ENCODE data around the gene BEST2.
"Not testable (repeated sequence)": the region's sequence is repeated elsewhere in the genome, so short reads cannot be mapped to it uniquely, and the experiment has no call there.

BEST2 gene

DNA sequence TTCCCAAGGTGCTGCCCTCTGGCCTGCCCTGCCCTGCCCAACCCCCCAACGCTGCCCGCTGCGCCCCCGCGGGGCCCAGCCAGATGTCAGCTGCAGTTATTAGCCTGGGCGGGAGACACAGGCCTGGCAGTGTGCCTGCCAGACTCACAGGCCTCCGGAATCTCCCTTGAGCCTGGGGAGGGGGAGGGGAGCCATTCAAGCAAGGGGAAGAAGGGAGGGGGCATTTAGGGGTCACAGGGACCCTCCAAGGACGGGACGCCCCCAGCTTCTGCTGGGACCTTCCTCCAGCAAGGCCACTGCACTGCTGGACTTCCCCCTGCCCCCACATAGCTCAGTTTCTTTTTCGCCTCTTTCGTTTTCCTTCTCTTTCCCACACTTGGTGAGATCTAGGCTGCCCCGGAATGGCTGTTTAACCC lies 37.1 kb downstream of the BEST2 start:
- peak; percentile 27 to 33 for DNase-seq

- no peak for DNase-seq
Observed at GRCh38 chr19:12789098-12789903, 37.7 kb downstream of the BEST2 start.

- peak; percentile 89 to 93 for DNase-seq
Observed at GRCh38 chr19:12789904-12790619, 38.5 kb downstream of the BEST2 start.

GRCh38 chr19:12790628-12791344 lies 39.2 kb downstream of the BEST2 start:
- no peak for DNase-seq

GRCh38 chr19:12791345-12792050 lies 39.9 kb downstream of the BEST2 start, which contains the start of gene JUNB:
Gene JUNB (plus strand): TSS chr19:12791486. CDS start chr19:12791772, 286 bp downstream.
- DNase-seq, result peak; percentile 89 to 93

GRCh38 chr19:12792051-12792852 lies 40.7 kb downstream of the BEST2 start:
- DNase-seq, result peak; percentile 47 to 84

DNA sequence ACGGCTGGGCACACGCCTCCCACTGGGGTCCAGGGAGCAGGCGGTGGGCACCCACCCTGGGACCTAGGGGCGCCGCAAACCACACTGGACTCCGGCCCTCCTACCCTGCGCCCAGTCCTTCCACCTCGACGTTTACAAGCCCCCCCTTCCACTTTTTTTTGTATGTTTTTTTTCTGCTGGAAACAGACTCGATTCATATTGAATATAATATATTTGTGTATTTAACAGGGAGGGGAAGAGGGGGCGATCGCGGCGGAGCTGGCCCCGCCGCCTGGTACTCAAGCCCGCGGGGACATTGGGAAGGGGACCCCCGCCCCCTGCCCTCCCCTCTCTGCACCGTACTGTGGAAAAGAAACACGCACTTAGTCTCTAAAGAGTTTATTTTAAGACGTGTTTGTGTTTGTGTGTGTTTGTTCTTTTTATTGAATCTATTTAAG lies 41.3 kb downstream of the BEST2 start:
- DNase-seq, result peak in 1 of 2 donors; percentile 16

GRCh38 chr19:12793290-12794195 lies 42.0 kb downstream of the BEST2 start:
- peak; percentile 83 to 97 for DNase-seq

DNA sequence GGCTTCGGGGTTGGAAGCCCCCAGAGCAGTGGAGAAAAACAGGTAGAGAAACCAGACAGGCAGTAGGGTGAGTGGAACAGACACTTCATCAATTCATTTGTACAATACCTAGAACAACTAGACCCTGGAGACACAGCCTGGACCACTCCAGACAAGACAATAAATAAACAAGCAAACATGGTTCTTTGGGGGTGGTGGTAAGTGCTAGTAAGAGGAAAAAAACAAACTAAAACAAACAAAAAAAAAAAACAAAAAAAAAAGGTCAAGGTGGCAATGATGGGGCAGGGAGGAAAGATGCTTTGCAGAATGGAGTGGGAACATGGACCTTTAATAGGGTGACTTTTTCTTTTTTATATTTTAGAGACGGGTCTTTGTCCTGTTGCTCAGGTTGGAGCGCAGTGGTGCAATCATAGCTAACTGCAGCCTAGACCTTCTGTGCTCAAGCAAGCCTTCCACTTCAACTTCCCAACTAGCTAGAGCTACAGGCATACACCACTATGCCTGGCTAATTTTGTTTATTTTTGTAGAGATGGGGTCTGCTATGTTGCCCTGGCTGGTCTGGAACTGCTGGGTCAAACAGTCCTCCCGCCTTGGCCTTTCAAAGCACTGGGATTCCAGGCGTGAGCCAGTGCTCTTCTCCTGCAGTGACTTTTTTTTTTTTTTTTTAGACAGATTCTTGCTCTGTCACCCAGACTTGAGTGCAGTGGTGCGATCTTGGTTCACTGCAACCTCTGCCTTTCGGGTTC lies 42.8 kb downstream of the BEST2 start:
- DNase-seq, result no peak

- no peak for DNase-seq
Observed at GRCh38 chr19:12794971-12795381, 43.4 kb downstream of the BEST2 start.

GRCh38 chr19:12796146-12797071 lies 44.8 kb downstream of the BEST2 start:
- peak; percentile 55 for DNase-seq

DNA sequence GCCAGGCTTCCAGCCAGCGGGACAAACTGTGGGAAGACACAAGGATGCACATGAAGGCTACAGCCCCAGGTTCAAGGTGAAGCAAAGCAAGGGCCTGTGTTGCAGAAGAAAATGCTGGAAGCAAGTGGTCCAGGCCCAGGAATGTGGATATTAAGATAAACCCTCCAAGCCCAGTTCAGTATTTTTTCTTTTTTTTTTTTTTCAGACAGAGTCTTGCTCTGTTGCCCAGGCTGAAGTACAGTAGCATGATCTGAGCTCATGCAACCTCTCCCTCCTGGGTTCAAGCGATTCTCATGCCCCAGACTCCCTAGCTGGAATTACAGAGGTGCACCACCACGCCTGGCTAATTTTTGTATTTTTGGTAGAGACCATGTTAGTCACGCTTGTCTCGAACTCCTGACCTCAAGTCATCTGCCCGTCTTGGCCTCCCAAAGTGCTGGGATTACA lies 45.6 kb downstream of the BEST2 start:
- no peak for DNase-seq

DNA sequence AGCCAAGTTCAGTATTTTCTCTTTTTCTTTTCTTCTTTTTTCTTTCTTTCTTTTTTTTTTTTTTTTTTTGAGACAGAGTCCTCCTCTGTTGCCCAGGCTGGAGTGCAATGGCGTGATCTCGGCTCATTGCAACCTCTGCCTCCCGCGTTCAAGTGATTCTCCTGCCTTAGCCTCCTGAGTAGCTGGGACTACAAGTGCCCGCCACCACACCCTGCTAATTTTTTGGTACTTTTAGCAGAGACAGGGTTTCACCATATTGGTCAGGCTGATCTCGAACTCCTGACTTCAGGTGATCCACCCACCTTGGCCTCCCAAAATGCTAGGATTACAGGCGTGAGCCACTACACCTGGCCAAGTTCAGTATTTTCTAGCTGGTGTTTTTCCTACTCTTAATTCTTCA lies 46.0 kb downstream of the BEST2 start:
- DNase-seq, result not testable (repeated sequence)

DNA sequence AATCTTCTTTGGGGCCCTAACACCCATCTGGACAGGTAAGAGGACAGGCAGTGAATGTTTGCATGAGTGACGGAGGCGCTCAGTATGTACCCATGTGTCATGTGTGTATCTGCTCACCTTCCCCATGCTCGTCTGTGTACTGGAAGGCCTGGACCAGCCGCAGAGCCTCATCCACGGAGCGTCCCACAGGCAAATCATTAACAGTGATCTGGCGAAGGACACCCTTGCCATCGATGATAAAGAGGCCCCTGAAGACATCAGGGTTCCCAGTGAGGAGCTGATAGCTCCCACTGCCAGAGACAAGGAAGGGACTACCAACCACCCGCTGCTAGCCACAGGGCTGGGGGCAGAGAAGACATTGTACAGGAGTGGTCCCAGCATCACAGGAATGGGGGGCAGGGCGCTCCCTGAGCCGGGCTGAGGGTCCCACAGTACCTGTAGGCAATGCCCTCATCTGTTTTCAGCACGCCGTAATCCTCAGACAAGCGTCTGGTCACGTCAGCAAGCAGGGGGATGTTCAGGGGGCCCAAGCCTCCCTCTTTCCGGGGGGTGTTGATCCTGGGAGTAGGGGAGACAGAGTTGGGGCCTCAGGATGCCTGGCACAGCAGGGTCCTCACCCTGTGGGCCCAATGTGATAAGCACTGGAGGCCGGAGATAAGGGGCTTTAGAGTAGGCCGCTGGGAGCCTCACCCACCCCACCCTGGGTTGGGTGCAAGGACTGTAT lies 48.3 kb downstream of the BEST2 start:
- no peak for DNase-seq

- DNase-seq, result no peak
Observed at GRCh38 chr19:12800466-12800770, 48.8 kb downstream of the BEST2 start.

DNA sequence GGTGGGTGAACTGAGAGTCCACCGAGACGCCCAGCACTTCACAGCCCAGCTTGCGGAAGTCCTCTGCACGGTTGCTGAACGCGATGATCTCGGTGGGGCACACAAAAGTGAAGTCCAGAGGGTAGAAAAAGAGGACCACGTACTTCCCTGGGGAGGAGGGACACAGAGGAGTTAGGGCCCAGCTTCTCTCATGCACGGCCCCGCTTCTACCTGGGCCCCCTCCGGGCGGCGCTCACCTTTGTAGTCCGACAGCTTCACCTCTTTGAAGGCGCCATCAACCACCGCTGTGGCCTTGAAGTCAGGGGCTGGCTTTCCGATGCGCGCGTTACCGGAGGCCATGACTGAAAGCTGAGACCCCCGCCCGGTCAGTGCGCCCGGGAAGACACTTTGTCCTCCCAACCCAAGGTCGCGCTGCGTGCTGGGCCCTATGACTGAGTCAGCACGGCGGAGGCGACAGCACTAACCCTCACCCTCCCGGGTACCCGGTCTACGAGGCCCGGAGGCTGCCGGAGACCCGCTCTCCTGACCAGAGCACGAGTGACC lies 49.4 kb downstream of the BEST2 start:
- no peak for DNase-seq

DNA sequence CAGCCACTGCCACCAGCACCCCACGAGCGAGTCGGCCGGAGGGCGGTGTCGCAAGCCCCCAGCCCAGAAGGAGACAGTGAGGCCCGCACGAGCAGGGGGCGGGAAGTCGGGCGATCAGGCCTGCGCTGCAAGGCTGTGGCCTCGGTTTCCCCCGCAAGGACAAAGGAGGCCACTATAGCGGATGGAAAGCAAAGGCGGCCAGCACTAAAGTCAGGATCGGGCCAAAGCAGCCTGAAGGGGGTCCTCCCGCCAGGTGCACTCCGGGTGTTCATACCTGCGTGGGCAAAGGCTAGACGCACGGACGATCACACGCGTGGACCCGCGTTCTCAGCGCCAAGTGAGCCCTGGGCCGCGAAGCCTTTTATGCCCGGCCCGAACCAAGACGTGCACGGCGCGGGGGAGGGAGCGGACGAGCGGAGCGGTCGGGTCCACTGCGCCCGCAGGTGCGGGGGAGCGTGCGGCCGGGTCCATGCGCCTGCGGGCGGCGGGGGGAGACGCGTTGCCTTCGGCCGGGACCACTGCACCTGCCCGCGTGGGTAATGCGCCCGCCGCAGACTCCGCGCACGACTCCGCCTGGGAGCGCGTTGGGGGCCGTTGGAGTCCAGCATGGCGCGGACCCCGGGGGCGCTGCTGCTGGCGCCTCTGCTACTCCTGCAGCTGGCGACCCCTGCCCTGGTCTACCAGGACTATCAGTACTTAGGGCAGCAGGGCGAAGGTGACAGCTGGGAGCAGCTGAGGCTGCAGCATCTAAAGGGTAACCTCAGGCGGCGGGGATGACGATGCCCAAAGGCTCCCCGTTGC lies 50.1 kb downstream of the BEST2 start, which contains the start of the genes PRDX2 and THSD8:
Gene PRDX2 (minus strand): TSS at position 335 of the 801 bp plus-strand sequence. CDS start 539 bp downstream, outside the sequence.
Gene THSD8 (plus strand): TSS at position 604 of the 801 bp plus-strand sequence. CDS start 3 bp downstream, at position 607.
- peak in 1 of 2 donors; percentile 36 for DNase-seq
